ENCODE results near the gene ABCA12.

ABCA12 gene

DNA sequence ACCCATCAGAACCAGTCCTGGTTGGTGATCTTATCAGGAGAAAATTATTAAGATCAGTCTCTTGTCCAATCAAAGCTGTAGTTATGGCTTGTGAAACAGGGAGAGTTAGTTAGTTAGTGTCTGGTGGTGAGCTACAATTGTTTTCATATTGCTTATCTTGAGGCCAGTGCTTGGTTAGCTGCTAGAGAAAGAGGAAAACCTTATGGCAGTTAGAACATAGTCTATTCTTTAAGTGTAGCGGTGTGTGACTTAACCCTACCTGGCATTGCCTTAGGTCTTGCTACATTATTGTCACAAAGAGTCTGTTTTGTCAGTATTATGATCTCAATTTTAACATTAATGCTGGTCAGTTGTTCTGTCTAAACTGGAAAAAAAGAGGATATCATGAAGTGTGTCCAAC, 11.5 kb upstream of the ABCA12 start:
- DNase-seq (ENCODE audit: low read depth in 1 of 2, low spot score in 1 of 2) = no peak
- Histone ChIP-seq H3K4me3 (replicated peaks; ENCODE audit: insufficient read depth, low read length) (no peak overlapping the region), H3K27me3 (ENCODE audit: insufficient read depth, poor library complexity, severe bottlenecking) (no peaks in the 10 kb centered on the region), H3K27ac (replicated peaks) (no peak overlapping the region)
- TF ChIP-seq, protein P1, sequence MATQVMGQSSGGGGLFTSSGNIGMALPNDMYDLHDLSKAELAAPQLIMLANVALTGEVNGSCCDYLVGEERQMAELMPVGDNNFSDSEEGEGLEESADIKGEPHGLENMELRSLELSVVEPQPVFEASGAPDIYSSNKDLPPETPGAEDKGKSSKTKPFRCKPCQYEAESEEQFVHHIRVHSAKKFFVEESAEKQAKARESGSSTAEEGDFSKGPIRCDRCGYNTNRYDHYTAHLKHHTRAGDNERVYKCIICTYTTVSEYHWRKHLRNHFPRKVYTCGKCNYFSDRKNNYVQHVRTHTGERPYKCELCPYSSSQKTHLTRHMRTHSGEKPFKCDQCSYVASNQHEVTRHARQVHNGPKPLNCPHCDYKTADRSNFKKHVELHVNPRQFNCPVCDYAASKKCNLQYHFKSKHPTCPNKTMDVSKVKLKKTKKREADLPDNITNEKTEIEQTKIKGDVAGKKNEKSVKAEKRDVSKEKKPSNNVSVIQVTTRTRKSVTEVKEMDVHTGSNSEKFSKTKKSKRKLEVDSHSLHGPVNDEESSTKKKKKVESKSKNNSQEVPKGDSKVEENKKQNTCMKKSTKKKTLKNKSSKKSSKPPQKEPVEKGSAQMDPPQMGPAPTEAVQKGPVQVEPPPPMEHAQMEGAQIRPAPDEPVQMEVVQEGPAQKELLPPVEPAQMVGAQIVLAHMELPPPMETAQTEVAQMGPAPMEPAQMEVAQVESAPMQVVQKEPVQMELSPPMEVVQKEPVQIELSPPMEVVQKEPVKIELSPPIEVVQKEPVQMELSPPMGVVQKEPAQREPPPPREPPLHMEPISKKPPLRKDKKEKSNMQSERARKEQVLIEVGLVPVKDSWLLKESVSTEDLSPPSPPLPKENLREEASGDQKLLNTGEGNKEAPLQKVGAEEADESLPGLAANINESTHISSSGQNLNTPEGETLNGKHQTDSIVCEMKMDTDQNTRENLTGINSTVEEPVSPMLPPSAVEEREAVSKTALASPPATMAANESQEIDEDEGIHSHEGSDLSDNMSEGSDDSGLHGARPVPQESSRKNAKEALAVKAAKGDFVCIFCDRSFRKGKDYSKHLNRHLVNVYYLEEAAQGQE (IDR thresholded peaks at IDR 0.05; ENCODE audit: insufficient replicate concordance, low read depth) = no peak

DNA sequence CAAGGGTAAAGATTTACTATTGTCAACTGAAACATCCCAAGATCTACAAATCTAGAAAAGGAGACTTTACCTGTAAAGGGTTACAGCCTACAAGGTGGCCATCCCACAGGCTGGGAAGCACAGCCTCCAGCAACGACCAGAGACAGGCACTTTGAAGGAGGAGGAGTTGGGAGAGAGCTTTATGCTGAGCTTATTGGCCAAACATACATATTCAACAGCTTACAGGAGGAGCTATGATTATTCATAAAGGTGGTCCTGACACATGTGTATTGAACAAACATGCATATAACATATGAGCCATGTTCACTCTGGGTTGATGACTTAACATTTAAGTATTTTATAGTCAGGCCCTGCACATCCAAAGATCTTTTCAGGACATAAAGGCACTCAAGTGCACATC, 11.1 kb upstream of the ABCA12 start:
- Histone ChIP-seq H3K4me3 (replicated peaks; ENCODE audit: insufficient read depth, low read length) (no peak overlapping the region), H3K27ac (replicated peaks) (no peak overlapping the region), H3K27me3 (ENCODE audit: insufficient read depth, poor library complexity, severe bottlenecking) (no peaks in the 10 kb centered on the region)
- DNase-seq (ENCODE audit: low read depth in 1 of 2, low spot score in 1 of 2) = no peak
- TF ChIP-seq POLR2AphosphoS5 (IDR thresholded peaks at IDR 0.05; ENCODE audit: low read depth) (no peak), GABPA (IDR thresholded peaks at IDR 0.05; ENCODE audit: low read depth) (no peak), SPI1 (IDR thresholded peaks at IDR 0.05; ENCODE audit: borderline replicate concordance, low read depth) (no peak)
- TF ChIP-seq, protein P1 (IDR thresholded peaks at IDR 0.05; ENCODE audit: insufficient replicate concordance, low read depth) = no peak
- TF ChIP-seq, protein P2, sequence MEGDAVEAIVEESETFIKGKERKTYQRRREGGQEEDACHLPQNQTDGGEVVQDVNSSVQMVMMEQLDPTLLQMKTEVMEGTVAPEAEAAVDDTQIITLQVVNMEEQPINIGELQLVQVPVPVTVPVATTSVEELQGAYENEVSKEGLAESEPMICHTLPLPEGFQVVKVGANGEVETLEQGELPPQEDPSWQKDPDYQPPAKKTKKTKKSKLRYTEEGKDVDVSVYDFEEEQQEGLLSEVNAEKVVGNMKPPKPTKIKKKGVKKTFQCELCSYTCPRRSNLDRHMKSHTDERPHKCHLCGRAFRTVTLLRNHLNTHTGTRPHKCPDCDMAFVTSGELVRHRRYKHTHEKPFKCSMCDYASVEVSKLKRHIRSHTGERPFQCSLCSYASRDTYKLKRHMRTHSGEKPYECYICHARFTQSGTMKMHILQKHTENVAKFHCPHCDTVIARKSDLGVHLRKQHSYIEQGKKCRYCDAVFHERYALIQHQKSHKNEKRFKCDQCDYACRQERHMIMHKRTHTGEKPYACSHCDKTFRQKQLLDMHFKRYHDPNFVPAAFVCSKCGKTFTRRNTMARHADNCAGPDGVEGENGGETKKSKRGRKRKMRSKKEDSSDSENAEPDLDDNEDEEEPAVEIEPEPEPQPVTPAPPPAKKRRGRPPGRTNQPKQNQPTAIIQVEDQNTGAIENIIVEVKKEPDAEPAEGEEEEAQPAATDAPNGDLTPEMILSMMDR (IDR thresholded peaks at IDR 0.05; ENCODE audit: insufficient read depth, low read length) = no peak

DNA sequence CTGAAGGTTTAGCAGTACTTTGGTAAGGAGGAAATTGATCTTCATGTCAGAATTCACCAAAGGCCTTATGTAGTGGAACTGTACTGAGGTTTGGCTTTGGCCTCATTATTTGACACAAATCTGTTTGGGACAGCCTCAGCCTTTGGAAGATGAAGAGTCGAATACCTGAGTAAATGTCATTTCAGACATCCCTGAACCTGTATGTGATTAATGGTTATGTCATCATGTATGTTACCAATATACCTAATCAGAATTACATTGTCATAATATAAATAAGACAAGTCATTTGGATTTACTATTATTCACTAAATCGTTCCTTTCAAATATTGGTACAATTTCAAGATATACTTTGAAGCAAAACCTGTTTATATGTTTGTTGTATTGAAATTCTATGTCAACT, 10.6 kb upstream of the ABCA12 start:
- TF ChIP-seq POLR2AphosphoS5 (IDR thresholded peaks at IDR 0.05; ENCODE audit: low read depth) (no peak), SPI1 (IDR thresholded peaks at IDR 0.05; ENCODE audit: borderline replicate concordance, low read depth) (no peak)
- TF ChIP-seq, protein P2 (IDR thresholded peaks at IDR 0.05; ENCODE audit: insufficient read depth, low read length) = no peak
- TF ChIP-seq, protein P1 (IDR thresholded peaks at IDR 0.05; ENCODE audit: insufficient replicate concordance, low read depth) = no peak

DNA sequence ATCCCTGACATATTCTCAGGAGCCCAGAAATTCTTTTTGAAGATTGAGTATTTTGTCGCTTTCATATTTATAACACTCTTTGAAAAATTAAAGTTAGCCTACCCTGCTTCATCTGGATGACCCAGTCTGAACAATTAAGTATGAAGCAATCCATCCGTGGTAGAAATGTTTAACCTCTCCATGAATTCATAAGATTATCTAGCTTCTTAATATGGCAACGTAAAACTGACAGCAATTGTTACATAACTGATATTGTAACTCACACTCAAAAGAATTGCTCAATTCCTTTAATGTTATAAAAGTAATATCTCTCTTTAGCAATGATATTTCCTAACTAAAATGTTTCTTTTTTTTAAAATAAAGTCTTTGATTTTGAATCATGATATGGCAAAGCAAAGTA, 7.2 kb upstream of the ABCA12 start:
- DNase-seq (ENCODE audit: low read depth in 1 of 2, low spot score in 1 of 2) = peak in 1 of 2 experiments; percentile 7
- TF ChIP-seq SPI1 (IDR thresholded peaks at IDR 0.05; ENCODE audit: borderline replicate concordance, low read depth) (no peak), GABPA (IDR thresholded peaks at IDR 0.05; ENCODE audit: low read depth) (no peak), POLR2AphosphoS5 (IDR thresholded peaks at IDR 0.05; ENCODE audit: low read depth) (no peak)
- TF ChIP-seq, protein P2 (IDR thresholded peaks at IDR 0.05; ENCODE audit: insufficient read depth, low read length) = no peak
- TF ChIP-seq, protein P1 (IDR thresholded peaks at IDR 0.05; ENCODE audit: insufficient replicate concordance, low read depth) = no peak
- no peak overlapping the region for H3K27ac ChIP-seq (replicated peaks)
- H3K4me3 ChIP-seq (replicated peaks; ENCODE audit: insufficient read depth, low read length) = no peak overlapping the region
- no peaks in the 10 kb centered on the region for H3K27me3 ChIP-seq (ENCODE audit: insufficient read depth, poor library complexity, severe bottlenecking)

More for the DNA sequence above, 10.6 kb upstream of the ABCA12 start:
- Histone ChIP-seq H3K27ac (replicated peaks) (no peak overlapping the region), H3K4me3 (replicated peaks; ENCODE audit: insufficient read depth, low read length) (no peak overlapping the region), H3K27me3 (ENCODE audit: insufficient read depth, poor library complexity, severe bottlenecking) (no peaks in the 10 kb centered on the region)
- DNase-seq (ENCODE audit: low read depth in 1 of 2, low spot score in 1 of 2) = no peak
